Stimulated activated CD8-positive, alpha-beta memory T cell treated with anti-CD3 and anti-CD28 coated beads, Interleukin-12 subunit alpha, Interleukin-12 subunit beta, amount 100 ng/mL, for 4 hours (primary cell): Measurements from ENCODE around the gene WSCD2.

ENCODE experiments used
- DNase-seq: peaks from one replicate; pipeline ENCODE4 v3.0.0-alpha.2; 2020; ENCODE audit warnings: low read depth

WSCD2 gene

DNA sequence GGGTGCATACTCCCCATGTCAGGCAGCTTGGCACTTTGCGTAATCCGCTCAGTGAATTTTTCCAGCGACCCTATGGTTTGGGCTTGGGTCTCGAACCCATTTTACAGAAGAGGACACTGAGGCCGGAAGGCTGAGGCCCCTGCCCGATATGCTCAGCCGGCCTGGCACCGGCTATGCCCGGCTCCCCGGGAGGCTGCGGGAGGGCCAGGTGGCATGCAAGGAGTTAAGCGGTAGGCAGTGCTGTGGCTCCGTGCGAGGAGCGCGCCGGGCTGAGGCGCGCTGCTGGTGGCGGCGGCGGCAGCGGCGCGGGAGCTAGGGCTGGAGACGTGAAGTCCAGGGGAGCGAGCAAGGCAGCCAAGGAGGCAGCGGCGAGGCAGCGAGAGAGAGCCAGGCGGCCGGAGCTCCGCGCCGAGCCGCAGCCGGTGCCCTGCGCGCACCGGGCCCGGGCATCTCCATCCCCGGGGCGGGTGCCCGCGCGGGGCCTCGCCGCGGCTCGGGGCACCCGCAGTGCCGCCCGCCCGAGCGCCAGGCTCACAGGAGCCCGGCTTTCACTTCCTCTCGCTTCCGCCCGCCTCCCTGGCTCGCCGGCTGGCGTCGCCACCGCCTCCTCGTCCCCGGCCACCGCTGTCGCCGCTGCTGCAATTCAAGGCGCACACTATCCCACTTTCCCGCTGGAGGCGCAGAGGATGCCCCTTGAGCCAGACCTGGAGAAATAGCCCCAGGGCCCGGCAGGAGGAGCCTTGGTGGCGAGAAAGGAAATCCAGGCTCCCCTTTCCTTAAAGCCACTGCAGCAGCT, at the start of gene WSCD2:
Gene WSCD2, plus strand, starts transcription at position 272 of the 796 bp plus-strand sequence. CDS start 66,545 bp downstream, outside the sequence.
- DNase-seq = no peak

DNA sequence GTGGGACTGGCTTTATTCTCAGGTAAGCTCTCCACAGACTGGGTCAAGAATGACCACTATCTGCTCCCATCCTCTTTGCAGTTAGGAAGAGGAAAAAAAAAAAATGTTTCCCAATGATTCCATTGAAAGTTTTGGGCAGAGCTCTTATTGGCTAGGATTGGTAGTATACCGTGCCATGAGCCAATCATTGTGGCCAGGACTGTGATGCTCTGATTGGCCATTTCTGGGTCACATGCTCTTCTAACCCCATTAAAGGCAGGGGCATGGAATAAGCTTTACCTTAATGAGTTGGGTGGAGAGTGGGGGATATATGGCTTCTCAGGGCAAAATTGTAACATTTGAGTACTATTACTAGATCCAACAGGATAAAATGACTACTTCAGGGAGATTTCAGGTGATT, 49.4 kb upstream of the WSCD2 start:
- DNase-seq = no peak

DNA sequence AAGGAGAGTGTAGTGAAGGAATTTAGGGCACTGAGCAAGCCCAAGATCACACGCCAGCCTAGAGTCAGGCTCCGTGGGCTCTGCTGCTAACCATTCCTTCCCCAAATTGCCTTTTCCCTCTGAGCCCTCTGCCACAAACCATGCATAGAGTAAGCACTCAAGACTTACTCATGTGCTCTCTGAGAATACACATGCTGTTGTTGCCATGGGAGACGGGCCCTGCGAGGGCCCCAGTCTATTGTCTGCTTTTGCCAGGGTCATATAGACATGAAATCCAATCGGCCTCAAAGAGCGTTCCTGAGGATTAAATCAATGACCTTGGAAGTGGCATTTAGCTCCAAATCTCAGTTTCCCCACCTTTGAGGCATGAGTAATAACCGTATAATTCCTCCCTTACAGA, 48.7 kb upstream of the WSCD2 start:
- DNase-seq = no peak

DNA sequence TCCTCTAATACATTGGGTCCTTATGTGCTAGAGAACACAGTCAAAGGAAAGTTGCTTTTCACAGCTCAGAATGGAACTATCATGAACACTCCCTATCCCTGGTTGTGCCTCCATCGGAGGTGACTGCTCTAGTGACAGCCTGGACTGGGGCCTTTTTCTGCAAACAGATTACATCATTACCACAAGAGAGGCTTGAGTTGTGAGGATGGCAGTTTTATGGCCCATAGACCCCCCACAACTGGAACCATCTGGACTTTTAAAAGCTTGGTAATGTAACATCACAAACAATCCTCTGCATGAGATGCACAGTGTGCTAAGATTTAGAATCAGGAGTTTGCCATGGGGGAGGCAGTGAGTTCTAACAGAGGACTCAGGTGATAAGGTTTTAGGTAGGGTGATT, 46.6 kb upstream of the WSCD2 start:
- no peak for DNase-seq

DNA sequence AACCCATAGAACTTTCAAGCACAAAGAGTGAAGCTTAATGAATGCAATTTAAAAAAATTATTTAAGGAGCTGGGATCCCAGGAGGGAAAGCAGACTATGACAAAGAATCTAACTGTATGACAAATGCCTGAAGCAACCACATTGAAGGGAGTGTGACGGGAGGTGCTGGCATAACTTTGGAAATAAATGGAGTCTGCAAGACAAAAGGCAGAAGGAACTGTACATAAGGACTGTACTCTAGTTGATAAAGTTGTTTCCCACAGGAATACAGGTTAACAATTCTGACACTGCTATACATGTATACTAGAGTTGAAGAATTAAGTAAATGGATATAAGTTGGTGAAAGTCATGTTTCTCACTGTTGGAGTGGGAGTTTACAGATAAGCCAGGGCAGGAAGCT, 41.2 kb upstream of the WSCD2 start:
- no peak for DNase-seq

DNA sequence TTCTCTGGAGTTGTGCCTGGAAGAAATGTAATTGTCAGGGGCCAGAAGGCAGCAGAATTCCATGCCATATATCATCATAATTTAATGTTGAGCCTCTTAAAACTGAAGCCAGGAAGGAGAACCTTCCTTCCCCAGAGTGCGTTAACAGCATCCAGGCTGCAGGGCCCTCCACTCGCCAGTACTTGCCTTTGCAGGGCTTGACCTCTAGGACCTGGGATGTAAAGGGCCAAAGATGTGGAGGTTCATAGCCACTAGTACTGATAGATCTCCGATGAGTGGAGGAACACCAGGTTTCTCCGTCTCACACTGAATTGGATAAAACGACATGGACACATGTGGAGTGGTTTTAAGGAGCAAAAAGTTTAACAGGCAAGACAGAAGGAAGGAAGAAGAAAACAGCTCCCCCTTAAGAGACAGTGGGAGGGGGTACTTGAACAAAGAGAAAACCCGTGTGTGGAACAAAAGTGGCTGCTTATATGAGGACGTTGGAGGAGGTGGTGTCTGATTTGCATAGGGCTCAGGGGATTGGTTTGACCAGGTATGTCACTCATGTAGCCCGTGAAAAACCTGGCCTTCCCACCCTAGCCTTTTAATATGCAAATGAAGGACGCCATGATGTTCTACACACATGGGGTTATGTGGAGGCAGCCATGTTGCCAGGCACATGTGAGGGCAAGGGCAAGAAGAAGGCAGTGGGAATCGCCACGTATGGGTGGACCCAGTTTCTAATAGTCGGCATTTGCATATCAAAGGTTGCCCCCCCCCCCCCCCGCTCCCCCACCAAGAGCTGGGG, 38.8 kb upstream of the WSCD2 start:
- DNase-seq = no peak

DNA sequence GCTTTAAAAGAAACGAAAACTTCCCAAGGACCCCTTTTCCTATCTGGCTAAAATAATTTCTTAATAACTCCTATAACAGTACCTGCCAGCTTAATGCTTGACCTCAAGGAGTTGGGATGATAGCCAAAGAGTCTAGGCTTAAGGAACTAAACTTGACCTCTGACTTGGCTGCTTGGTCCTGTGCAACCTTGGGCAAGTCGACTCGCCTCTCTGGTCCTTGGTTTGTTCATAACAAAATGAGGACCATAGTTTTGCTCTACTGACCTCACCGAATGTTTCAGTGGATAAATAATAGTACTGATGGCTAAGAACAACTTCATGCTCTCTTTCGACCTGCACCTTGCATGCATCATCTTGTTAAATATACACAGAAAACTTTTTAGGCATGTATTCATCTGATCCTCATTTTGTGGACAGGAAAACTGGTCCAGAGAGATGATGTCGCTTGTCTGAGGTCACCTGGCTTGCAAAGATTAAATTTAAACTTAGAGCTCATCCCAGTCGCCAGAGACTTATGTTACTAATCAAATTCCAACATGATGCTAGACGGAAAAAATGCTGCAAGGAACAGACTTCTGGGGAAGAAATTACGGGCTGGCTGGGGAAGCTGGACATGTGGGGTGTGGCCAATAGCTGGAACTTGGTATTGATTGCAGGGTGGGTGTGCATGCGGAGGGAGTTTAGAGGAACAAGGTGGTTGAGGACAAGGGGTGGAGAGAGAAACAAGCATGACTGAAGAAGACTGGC, 38.0 kb upstream of the WSCD2 start:
- DNase-seq = no peak

DNA sequence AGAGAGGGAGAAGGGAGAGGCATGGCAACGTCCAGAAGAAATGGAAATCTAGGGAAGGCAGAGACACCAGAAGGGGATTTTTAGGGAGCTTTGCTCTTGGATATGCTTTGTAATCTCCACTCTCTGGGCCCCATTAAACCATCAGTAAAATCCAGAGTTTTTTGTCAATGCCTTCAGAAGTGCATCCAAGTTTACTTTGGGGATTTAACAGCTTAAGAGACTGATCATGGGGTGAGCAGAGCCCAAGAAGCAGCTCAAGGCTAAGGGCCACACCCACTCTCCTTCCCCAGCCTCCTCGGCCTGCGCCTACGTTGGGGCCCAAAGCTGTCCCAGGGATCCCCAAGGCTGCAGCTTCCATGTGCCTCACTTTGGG, 37.4 kb upstream of the WSCD2 start:
- DNase-seq = no peak

DNA sequence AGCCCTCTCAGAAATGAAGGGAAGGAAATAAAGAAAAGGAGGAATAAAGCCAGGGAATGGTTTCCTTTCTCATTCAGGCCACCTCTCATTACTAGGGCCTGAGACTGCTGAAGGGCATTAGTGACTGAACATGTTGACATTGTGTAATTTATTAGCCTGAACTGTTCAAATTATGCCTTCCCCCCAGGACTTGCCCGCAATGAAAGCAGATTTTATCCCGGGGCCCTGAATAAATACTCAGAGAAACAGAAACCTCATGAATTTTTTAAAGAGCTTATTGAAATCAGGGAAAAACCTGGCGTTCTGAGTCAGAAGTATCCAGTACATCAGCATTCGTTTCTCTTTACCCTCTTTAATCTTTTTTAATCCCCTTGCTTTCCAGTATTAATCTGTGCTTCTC, 35.9 kb upstream of the WSCD2 start:
- no peak for DNase-seq

DNA sequence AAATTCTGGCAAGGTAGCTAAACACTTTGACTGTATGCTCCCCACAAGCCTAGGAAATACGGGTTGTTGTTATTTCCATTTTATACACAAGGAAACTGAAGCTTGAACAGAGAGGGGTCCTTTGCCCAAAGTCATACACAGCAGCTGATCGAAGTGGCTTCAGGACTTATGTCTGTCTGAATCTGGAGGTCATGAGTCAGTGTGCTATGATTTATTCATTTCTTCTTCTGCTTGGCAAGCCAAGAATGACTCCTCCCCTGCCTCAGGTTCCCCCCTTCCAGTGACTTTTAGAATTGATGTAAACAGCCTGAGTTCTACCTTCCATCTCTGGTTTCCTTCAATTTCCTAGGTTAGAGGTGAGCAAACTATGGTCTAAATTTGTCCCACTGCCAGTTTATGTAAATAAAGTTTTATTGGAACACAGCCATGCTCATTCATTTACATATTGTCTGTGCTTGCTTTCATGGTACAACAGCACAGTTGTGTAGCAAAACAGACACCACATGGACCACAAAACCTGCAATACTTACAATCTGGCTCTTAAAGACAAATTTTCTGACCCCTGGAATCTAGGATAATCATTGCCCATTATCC, 34.9 kb upstream of the WSCD2 start:
- no peak for DNase-seq

DNA sequence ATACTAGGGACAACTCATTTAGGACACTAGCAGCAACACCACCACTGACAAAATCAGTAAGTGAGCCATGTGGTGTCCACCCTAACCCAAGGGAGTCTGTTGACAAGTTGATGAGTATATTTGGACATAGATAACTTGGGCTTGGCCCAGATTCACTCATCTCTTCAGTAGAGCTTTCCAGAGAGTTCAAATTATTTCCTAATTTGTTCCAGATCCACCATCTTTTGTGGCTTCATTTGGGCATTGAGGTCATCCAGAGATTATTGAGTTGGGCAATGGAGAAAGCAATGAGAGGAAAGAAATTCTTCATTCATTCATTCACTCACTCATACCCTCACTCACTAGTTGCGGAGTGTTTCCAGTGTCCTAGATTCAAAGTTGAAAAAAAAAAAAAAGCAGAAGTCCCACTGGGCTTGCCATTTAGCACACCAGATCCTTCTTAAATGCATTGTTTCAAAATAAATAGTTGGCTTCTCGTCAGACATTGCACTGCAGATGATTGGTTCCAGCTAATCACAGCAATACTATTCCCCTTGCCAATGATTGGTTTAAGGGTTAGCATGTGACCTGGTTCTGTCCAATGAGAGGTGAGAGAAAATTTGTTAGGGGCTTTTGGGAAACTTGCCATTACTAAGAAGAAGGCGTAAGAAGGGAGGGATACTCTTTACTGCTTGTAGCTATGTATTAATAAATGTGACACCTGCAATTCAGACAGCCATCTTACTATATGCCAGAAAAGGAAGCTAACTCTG, 31.8 kb upstream of the WSCD2 start:
- no peak for DNase-seq

DNA sequence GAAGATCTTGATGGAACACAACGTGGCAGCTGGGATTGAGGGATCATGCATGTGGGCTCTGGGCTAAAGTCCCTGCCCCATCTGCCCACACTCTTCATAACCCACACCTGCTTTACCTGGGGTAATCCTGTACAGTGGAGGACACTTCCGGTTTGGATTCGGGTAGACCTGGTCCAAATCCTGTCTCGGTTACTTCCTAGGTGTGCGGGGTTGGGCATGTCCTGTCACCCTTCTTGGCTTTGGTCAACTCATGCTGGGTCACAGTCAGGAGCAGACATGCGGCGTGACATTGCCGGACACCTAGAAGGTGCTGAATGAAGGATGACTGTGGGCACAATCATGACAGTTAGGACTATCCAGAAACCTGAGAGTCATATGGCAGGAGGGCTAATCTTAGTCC, 30.7 kb upstream of the WSCD2 start:
- DNase-seq = no peak

DNA sequence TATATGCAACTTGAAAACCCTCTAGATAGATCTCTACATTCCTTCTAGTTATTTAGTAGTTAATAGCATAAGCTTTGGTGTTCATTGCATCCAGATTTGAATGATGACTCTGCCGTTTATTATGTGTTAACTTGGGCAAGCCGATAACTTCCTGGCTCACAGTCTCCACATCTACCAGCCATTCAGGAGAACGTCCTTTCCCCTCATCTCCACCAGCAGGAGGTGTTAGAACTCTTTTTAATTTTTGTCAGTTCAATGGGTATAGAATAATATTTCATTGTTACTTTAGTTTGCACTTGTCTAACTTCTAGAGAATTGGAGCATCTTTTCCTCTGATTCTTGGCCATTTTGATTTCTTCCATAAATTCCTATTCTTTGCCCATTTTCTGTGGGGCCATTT, 30.0 kb upstream of the WSCD2 start:
- DNase-seq = no peak

DNA sequence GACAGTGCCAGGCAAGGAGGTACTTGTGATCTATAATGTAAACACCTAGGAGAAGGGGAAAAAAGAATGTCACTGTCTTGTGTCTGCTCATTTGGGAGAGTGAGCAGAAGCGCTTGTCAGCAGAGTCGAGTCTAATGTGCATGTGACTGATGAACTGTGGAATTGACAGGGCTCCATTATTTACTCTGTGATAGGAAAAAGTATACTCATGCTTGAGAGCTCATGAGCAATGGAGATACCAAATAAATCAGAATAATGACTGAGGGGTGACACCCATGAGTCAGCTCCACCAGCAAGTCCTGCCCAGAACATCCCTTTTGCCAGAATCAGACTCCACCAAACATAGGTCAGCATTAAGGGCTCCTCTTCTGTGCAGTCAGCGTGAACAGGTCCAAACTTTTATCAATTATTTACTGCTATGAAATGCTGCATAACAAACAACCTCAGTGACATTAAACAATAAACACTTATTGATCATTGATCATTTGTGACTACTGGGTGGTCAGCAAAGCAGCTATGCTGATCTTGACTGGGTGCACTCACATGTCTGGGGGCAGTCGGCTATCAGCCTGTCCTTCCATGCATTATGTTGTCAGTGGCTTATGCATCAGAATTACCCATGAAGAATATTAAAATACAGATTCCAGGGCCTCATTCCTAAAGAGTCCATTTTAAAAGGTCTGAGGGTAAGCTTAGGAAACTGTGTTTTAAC, 29.2 kb upstream of the WSCD2 start:
- DNase-seq = no peak

DNA sequence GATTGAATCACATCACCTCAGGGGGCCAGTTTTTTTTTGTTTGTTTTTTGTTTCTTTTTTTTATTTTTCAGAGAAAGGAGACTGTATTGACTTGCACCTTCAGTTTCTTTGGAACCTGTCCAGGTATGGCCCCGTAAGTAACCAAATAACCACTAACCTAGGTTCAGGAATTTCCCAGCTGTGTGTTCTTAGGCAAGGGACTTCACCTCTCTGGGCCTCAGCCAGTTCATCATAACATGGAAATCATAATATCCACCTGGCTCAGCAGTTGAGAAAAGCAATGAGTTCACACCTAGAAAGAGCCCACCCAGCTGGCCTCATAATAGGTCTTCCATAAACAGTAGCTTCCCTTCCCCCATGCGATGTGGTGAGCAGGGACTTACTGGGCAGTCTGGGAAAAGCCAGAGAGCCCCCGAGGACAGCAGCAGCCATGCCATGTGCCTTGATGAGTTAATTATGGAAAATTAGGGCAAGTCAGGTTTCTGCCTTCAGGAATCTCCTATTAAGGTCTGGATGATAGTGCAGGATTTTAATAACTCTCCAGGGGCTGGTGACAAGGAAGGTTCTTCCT, 27.4 kb upstream of the WSCD2 start:
- no peak for DNase-seq

DNA sequence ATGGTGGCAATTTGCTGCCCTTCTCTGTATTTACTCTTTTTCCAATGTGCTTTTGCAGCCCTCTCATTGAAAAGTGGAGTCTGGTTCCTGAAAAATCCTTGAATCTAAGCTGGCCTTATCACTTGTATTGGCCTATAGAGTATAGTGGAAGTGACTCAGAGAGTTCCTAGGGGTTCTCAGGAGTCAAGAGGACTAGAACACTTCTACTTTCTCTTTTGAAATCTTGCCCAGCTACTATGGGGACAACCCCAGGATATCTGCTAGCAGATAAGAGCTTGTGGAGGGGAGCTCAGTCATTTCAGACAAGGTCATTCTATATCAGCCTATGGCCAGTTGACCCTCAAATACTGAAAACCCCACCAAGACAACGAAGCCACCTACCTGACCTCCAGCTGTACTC, 26.7 kb upstream of the WSCD2 start:
- no peak for DNase-seq

DNA sequence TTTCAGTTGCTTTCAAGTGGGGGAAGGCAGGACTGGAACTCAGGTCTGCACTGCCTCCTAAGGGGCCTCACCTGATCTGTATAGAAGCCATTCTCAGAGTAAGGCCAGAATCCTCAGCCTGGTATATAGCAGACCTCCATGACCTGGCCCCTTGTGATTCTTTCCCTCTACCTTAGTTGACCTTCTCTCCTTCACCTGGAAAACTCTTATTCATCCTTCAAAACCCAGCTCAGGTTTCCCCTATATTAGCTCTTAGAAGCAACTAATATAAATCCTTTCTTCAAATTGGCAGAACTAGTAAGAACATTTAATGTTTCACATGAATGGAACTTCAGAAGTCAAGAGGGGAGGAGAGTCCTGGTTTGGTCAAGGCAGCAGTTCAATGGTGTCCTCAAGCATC, 26.0 kb upstream of the WSCD2 start:
- DNase-seq = no peak

DNA sequence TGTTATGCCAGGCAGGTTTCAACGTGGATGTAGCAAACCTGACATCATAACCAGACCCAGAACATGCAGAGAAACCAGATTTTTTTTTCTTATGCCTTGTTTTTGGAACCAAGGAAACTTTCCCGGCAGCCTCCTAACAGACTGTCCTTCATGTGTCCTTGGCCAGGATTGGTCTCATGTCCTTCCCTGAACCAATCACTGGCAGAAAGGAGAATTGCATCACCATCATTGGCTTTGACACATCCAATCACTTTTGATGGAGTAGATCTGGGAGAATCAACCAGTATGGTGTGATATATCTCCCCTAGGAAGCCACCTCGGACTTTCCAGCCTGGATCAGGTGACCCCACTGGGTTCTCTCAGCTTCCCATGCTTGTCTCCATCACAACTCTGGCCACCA, 25.6 kb upstream of the WSCD2 start:
- no peak for DNase-seq

DNA sequence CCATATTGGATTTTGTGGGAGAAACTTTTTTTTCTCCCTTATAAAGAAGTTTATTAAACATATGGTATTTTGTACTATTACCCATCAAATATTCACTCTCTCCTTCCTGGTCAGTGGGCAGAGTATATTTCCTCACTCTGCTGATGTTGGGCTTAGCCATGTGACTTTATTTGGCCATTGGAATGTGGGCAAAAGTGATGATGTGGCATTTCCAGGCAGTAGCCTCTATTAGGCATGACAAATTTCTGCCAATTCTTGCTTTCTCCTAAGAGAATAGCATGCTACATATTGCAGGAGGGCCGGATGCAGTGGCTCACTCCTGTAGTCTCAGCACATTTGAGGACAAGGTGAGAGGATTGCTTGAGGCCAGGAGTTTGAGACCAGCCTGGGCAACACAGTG, 24.4 kb upstream of the WSCD2 start:
- DNase-seq = no peak

DNA sequence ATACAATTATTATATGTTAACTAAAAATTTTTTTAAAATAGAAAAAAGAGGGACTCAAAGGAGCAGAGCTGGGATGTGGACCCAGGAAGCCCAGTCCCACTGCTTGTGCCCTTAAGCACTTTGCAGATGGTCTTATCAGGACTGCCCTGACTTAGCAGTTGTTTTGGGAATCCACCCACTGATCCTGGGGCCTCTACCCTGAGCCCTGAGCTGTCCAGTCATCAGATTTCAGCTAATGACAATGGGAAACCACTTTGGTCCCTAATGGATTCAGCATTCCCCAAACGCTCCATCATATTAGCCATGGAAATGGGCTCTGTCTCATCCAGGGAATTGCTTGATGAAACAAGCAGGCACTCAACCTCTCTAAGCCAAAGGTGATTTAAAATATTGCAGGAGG, 22.5 kb upstream of the WSCD2 start:
- DNase-seq = no peak

DNA sequence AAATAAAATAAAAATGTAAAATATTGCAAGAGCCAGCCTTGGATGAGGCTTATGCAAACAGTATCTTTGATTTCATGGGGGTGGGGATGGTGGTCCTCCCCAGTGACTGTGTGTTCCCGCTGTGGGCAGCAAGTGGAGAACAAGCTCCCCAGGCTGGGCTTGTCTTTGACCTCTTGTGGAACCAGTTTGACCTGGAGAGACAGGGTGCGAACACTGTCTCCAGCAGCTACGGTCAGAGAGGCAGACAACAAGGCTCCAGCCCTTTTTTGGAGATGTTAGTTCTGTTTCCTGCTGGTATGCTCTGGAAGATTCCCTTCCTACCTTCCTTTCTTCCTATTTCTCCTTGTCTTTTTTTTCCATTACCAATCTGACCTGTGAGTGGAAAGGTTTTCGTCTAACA, 21.8 kb upstream of the WSCD2 start:
- no peak for DNase-seq
